Tibial artery (tissue), 4 donors: ENCODE results near the gene OR52K2.
"Not testable (repeated sequence)": the region's sequence is repeated elsewhere in the genome, so short reads cannot be mapped to it uniquely, and the experiment has no call there.

Source experiments
- DNase-seq, 2 donors: peaks; one replicate each; pipeline ENCODE4 v3.0.0-alpha.2; 2019
- H3K27ac ChIP-seq, 2 donors: fragments of 200-600 bp; sonication (generic) in 1 of 2; 1 replicate in 1 of 2; 2 replicates in 1 of 2; pipeline ENCODE4 v1.5.1; 2018 to 2019; ENCODE audit warnings: mild to moderate bottlenecking in 1 of 2
- H3K27me3 ChIP-seq, 2 donors: fragments of 200-600 bp; sonication (generic) in 1 of 2; one replicate each; pipeline versions ENCODE4 v1.5.1 to v1.6.0; 2016 to 2019
- H3K36me3 ChIP-seq, 3 donors: fragments of 200-600 bp; sonication (generic) in 2 of 3; one replicate each; pipeline ENCODE4 v1.5.1; 2016 to 2019; ENCODE audit warnings: mild to moderate bottlenecking in 2 of 3
- H3K4me1 ChIP-seq, 4 donors: fragments of 200-600 bp; sonication (generic) in 2 of 4; 1 replicate in 3 of 4; 2 replicates in 1 of 4; pipeline ENCODE4 v1.5.1; 2016 to 2019
- H3K4me3 ChIP-seq, 2 donors: fragments of 200-600 bp; sonication (generic) in 1 of 2; 1 replicate in 1 of 2; 2 replicates in 1 of 2; pipeline ENCODE4 v1.5.1; 2018 to 2019; ENCODE audit warnings: mild to moderate bottlenecking in 2 of 2
- H3K9me3 ChIP-seq, 3 donors: fragments of 200-600 bp; sonication (generic) in 1 of 3; one replicate each; pipeline ENCODE4 v1.5.1; 2016 to 2019
- CTCF ChIP-seq, 2 experiments: fragments of 200-600 bp in 1 of 2; fragments of 450-650 bp in 1 of 2; IDR thresholded peaks; one replicate each; pipeline ENCODE4 v1.5.1; 2017 to 2019; ENCODE audit warnings: antibody characterized with exemption in 2 of 2, mild to moderate bottlenecking in 1 of 2, moderate library complexity in 1 of 2
- intact Hi-C: fragments of 100-400 bp; cut with DNase I; formaldehyde crosslinking; loops from one replicate; pipeline ENCODE4 v1.15.0; 2023; ENCODE audit warnings: low total_unique reads

OR52K2 gene

GRCh38 chr11:4481240-4481582 lies 32.1 kb downstream of the OR52K2 start:
- no peak for TF ChIP-seq CTCF (IDR thresholded peaks at IDR 0.05)
- Histone ChIP-seq H3K36me3 (no peaks in the 10 kb centered on the region), H3K4me3 (no peak overlapping the region), H3K9me3 (no peaks in the 10 kb centered on the region), H3K4me1 (no peaks in the 10 kb centered on the region), H3K27me3 (no peaks in the 10 kb centered on the region), H3K27ac (no peak overlapping the region)
- DNase-seq = no peak
- intact Hi-C loops = no loop called here

GRCh38 chr11:4482445-4482844 lies 33.4 kb downstream of the OR52K2 start, which contains the start of gene OR52K1:
Gene OR52K1 (plus strand): TSS chr11:4482646. CDS start chr11:4488901, 6,255 bp downstream.
- H3K36me3 ChIP-seq = no peaks in the 10 kb centered on the region
- no peak within 1 kb of the TSS for H3K27ac ChIP-seq
- intact Hi-C loops = no loop called here
- no peak within 1 kb of the TSS for H3K4me3 ChIP-seq
- no peaks in the 10 kb centered on the region for H3K9me3 ChIP-seq
- TF ChIP-seq CTCF (IDR thresholded peaks at IDR 0.05) = no peak
- no peaks in the 10 kb centered on the region for H3K27me3 ChIP-seq
- H3K4me1 ChIP-seq = no peaks in the 10 kb centered on the region
- peak in 1 of 2 donors; percentile 28 for DNase-seq

DNA sequence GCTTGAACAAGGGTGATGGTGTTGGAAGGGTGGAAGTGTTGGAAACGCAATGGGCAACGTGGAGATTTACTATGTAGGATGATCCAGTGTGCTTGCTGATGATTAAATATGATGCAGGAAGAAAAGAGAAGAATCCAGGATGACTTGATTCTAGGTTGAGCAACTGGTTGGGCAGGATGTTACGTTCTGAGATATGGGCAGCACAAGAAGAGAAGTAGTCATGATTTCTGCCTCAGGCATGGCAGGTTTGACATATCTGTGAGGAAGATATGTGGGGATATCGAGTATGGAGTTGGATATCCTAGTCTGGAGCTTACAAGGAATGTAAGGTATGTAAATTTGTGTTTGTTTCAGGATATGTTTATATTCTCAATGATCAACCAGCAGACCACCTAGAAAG lies 35.2 kb downstream of the OR52K2 start:
- H3K27ac ChIP-seq = no peak overlapping the region
- intact Hi-C loops = no loop called here
- TF ChIP-seq CTCF (IDR thresholded peaks at IDR 0.05) = no peak
- H3K27me3 ChIP-seq = peaks cover 0 to under 1% of the 10 kb centered on the region in 2 donors
- no peaks in the 10 kb centered on the region for H3K9me3 ChIP-seq
- H3K36me3 ChIP-seq = no peaks in the 10 kb centered on the region
- DNase-seq = no peak
- no peaks in the 10 kb centered on the region for H3K4me1 ChIP-seq
- H3K4me3 ChIP-seq = no peak overlapping the region

DNA sequence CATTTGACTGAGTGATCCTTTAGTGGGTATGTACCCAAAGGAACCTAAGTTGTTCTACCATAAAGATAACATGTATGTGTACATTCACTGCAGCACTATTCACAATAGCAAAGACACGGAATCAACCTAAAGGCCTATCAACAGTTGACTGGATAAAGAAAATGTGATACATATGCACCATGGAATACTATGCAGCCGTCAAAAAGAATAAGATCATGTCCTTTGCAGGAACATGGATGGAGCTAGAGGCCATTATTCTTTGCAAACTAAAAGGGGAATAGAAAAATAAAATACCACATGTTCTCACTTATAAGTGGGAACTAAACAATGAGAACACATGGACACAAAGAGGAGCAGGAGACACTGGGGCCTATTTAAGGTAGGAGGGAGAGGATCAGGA lies 42.3 kb downstream of the OR52K2 start:
- H3K27ac ChIP-seq, H3K9me3 ChIP-seq, DNase-seq, H3K4me1 ChIP-seq, H3K4me3 ChIP-seq, H3K36me3 ChIP-seq, intact Hi-C loops: not testable (repeated sequence)
- H3K27me3 ChIP-seq = peaks cover 0 to 11% of the 10 kb centered on the region in 2 donors

- Histone ChIP-seq H3K27me3 (peaks cover 0 to 11% of the 10 kb centered on the region in 2 donors), H3K4me3 (no peak overlapping the region), H3K27ac (no peak overlapping the region), H3K4me1 (peaks cover 0 to 4% (median 2%) of the 10 kb centered on the region in 4 donors), H3K9me3 (no peaks in the 10 kb centered on the region), H3K36me3 (no peaks in the 10 kb centered on the region)
- TF ChIP-seq CTCF (IDR thresholded peaks at IDR 0.05) = no peak
- DNase-seq = no peak
- intact Hi-C loops = no loop called here
Measured at GRCh38 chr11:4491878-4492606, 42.9 kb downstream of the OR52K2 start.

- H3K36me3 ChIP-seq = no peaks in the 10 kb centered on the region
- DNase-seq = no peak
- H3K4me3 ChIP-seq = no peak overlapping the region
- peaks cover 0 to 4% (median 2%) of the 10 kb centered on the region in 4 donors for H3K4me1 ChIP-seq
- no peak for TF ChIP-seq CTCF (IDR thresholded peaks at IDR 0.05)
- peaks cover 0 to 15% of the 10 kb centered on the region in 2 donors for H3K27me3 ChIP-seq
- H3K27ac ChIP-seq = no peak overlapping the region
- no peaks in the 10 kb centered on the region for H3K9me3 ChIP-seq
- intact Hi-C loops = loop anchor here (1.0 kb wide), 1 partner anchor 306 kb away; no protein-coding TSS in a partner anchor
Measured at GRCh38 chr11:4493480-4493818, 44.4 kb downstream of the OR52K2 start.
